ENCODE results near the gene MCF2L2.

Gene MCF2L2

GRCh38 chr3:183287301-183287971 lies 141.0 kb downstream of the MCF2L2 start:
- no peak for DNase-seq

GRCh38 chr3:183285828-183286457 lies 142.5 kb downstream of the MCF2L2 start:
- DNase-seq, result no peak

GRCh38 chr3:183285318-183285717 lies 143.1 kb downstream of the MCF2L2 start:
- no peak for DNase-seq

- DNase-seq, result no peak
Measured at GRCh38 chr3:183284570-183284969, 143.8 kb downstream of the MCF2L2 start.

- DNase-seq, result no peak
Measured at GRCh38 chr3:183283886-183284285, 144.5 kb downstream of the MCF2L2 start.

- no peak for DNase-seq
Measured at GRCh38 chr3:183281126-183281797, 147.2 kb downstream of the MCF2L2 start.

- DNase-seq, result no peak
Measured at GRCh38 chr3:183279371-183279770, 149.0 kb downstream of the MCF2L2 start.

GRCh38 chr3:183278479-183279088 lies 149.8 kb downstream of the MCF2L2 start:
- no peak for DNase-seq

- DNase-seq, result no peak
Measured at GRCh38 chr3:183277260-183277659, 151.2 kb downstream of the MCF2L2 start.

- no peak for DNase-seq
Measured at GRCh38 chr3:183275937-183276336, 152.5 kb downstream of the MCF2L2 start.

- no peak for DNase-seq
Measured at GRCh38 chr3:183275418-183275817, 153.0 kb downstream of the MCF2L2 start.

- DNase-seq, result no peak
Measured at GRCh38 chr3:183274609-183275008, 153.8 kb downstream of the MCF2L2 start.

- DNase-seq, result no peak
Measured at GRCh38 chr3:183272791-183273190, 155.6 kb downstream of the MCF2L2 start.

GRCh38 chr3:183272142-183272541 lies 156.3 kb downstream of the MCF2L2 start:
- DNase-seq, result no peak

- no peak for DNase-seq
Measured at GRCh38 chr3:183270344-183270743, 158.1 kb downstream of the MCF2L2 start.

GRCh38 chr3:183269345-183269744 lies 159.1 kb downstream of the MCF2L2 start:
- no peak for DNase-seq

GRCh38 chr3:183268366-183268765 lies 160.1 kb downstream of the MCF2L2 start:
- no peak for DNase-seq

- DNase-seq, result no peak
Measured at GRCh38 chr3:183267140-183267539, 161.3 kb downstream of the MCF2L2 start.

- DNase-seq, result no peak
Measured at GRCh38 chr3:183266454-183266853, 162.0 kb downstream of the MCF2L2 start.

- peak; percentile 23 for DNase-seq
Measured at GRCh38 chr3:183265834-183266417, 162.5 kb downstream of the MCF2L2 start.

- DNase-seq, result peak; percentile 50
Measured at GRCh38 chr3:183265157-183265642, 163.2 kb downstream of the MCF2L2 start.

- DNase-seq, result no peak
Measured at GRCh38 chr3:183264268-183264667, 164.2 kb downstream of the MCF2L2 start.

GRCh38 chr3:183262875-183263378 lies 165.5 kb downstream of the MCF2L2 start:
- no peak for DNase-seq
